ENCODE measurements around the gene ENTPD1.
A peak's percentile ranks its signal among the peaks of the same experiment; 100 is the strongest.
"Not testable (repeated sequence)": the region's sequence is repeated elsewhere in the genome, so short reads cannot be mapped to it uniquely, and the experiment has no call there.

Gene ENTPD1

DNA sequence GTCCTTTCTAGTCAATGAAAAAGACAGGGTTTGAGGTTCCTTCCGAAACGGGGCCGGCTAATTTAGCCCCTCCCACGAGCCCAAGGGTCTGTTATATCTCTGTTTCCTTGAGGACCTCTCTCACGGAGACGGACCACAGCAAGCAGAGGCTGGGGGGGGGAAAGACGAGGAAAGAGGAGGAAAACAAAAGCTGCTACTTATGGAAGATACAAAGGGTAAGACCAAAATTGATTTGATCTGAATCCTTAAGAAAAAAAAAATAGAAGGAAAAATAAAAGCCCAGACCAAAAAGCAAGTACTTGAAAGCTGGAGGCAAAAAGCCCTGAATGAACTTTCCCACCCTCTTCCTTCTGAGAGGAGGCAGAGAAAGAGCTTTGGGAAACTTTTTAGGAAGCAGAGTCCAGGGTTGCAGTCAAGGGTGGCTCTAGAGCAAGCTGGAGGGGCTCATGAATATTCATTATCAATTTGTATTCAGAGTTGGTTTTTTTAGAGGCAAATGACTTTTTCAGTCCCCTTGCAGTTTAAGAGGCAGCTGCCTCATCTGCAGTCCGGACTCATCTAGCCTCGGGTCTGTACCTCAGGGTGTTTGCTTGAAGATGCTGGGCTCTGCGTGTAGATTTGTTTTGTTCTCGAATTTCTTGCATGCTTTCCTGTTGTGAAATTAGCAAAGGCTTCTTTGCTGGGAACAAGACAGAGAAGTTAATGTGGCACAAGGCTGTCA, at the start of gene ENTPD1:
Gene ENTPD1, plus strand, starts transcription at position 123 of the 721 bp plus-strand sequence. Its CDS starts 77 bp downstream, at position 200.
- DNase-seq (ENCODE audit: low spot score), result peak; percentile 45

DNA sequence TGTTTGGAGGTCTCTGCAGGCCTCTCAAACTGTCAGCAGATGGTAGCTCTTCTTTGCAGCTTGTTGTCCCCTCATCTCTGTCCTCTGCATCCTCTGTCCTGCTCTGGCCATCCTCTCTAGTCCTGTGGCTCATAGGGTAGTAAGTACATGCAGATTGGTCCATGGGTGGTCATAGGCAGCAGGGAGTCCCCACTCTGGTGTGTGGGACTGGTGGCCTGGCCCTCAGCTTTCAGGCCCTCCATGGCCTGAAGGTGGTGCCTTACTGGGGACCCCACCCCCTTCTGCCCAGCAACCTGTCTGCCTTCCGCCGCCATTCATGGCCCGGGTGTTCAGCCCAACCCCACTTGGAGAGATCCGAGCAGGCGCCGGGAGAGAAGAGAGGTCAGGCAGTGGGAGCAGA, 49.4 kb upstream of the ENTPD1 start:
- no peak for DNase-seq (ENCODE audit: low spot score)

- DNase-seq (ENCODE audit: low spot score), result no peak
Measured at GRCh38 chr10:95706990-95707389, 49.0 kb upstream of the ENTPD1 start.

- no peak for DNase-seq (ENCODE audit: low spot score)
Measured at GRCh38 chr10:95711492-95711891, 44.5 kb upstream of the ENTPD1 start.

DNA sequence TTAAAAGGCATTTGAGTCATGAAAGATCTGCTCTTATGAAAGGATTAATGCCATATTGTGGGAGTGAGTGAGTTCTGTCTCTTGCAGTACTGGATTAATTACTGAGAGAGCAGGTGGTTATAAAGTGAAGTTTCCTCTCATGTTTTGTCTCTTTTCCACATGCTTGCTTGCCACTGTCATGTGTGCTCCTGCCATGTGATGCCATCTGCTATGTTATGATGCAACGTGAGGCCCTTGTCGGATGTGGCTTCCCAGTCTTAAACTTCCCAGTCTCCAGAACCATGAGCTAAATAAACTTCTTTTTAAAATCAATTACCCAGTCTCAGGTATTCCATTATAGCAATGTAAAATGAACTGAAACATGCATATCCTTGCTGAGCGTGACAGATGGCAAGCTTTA, 39.5 kb upstream of the ENTPD1 start:
- DNase-seq (ENCODE audit: low spot score), result no peak

DNA sequence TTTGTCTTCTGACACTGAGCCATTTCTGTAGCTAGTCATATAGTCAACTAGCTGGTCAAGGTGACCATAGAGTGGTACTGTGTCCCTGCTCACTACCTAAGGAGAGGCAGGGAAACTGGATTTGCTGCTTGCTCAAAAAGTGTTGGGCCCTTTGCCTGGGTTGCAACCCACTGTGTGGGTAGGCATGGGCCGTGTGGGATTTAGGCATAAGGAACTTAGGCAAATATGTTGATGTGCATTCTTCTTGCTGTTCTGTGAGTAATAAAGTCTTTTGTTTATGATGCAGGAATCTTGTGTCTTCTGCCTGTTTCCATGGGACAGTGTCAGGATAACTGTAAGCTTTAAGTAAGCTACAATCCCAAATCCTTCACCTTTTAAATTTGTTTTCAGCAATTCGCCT, 39.1 kb upstream of the ENTPD1 start:
- no peak for DNase-seq (ENCODE audit: low spot score)

- DNase-seq (ENCODE audit: low spot score), result not testable (repeated sequence)
Measured at GRCh38 chr10:95720745-95721144, 35.2 kb upstream of the ENTPD1 start.

DNA sequence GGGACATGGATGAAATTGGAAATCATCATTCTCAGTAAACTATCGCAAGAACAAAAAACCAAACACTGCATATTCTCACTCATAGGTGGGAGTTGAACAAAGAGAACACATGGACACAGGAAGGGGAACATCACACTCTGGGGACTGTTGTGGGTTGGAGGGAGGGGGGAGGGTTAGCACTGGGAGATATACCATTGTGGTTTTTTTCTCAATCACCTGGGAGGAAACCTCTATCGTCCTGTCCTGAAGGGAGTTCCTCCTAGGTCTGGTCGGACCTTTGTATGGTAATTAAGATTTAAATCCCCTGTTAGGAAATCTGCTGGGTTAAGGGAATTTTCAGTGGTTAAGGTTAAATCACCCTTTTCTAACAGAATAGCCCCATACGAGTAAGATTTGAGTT, 33.5 kb upstream of the ENTPD1 start:
- DNase-seq (ENCODE audit: low spot score), result not testable (repeated sequence)

- DNase-seq (ENCODE audit: low spot score), result no peak
Measured at GRCh38 chr10:95728526-95728925, 27.4 kb upstream of the ENTPD1 start.

- no peak for DNase-seq (ENCODE audit: low spot score)
Measured at GRCh38 chr10:95729323-95730055, 26.5 kb upstream of the ENTPD1 start.

DNA sequence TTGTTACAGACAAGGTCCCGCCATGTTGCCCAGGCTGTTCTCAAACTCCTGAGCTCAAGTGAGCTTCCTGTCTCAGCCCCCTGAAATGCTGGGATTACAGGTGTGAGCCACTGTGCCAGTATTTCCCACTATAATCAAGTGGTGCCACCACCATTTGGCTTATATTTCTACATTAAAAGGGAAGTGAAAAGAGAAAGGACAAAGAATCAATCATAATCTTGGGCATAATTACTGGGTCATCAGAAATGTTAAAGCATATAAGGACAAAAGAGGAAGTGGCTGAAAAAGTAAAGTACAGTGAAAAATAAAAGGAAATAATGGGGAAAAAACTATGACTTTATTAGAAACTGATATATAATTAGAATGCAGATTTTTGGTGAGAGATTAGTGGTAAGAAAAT, 25.7 kb upstream of the ENTPD1 start:
- DNase-seq (ENCODE audit: low spot score), result no peak

DNA sequence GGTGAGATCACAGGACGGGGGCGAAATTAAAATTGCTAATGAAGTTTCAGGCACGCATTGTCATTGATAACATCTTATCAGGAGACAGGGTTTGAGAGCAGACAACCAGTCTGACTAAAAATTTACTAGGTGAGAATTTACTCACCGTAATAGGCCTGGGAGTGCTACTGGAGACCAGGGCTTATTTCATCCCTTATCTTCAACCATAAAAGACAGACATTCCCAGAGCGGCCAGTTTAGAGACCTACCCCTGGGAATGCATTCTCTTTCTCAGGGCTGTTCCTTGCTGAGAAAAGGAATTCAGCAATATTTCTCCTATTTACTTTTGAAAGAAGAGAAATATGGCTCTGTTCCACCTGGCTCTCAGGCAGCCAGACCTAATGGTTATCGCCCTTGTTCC, 23.1 kb upstream of the ENTPD1 start:
- DNase-seq (ENCODE audit: low spot score), result not testable (repeated sequence)

DNA sequence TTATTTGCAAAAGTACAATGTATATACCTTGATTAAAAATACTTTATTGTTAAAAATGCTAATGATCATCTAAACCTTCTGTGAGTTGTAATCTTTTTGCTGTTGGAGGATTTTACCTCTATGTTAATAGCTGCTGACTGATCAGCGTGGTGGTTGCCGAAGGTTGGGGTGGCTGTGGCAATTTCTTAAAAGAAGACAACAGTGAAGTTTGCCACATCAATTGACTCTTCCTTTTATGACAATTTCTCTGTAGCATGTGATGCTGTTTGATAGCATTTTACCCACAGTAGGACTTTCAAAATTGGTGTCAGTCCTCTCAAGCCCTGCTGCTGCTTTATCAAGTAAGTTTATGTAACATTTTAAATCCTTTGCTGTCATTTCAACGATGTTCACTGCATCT, 16.9 kb upstream of the ENTPD1 start:
- no peak for DNase-seq (ENCODE audit: low spot score)

DNA sequence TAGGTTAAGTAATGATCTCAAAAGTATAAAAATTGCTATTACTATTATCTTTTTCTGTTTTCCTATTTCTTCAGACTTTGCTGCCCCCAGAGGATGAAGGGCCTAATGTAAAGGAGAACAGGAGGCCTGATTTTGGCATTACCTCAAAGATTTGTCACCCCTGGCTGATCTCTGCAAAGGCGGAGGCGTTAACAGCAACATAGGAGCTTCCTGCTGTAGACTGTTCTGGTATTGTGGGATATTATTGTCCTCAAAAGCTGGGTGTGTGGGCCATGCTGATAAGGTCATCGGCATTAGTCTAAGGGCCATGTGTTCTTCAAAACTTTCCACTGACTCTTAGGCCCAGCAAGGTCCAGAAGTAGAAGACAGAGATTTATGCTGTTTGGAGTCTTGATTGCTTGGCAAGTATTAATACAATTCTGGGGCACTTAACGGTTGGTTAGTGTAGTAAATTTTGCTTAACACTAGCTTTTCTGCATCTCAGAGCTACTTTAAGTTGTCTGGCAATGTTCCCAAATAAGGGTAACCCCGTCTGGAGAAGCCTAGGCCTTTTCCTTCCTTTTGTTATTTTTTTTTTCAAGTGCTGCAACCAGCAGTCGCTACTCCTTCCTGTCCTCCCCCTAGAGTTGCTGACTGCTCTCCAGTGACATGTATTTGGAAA, 14.0 kb upstream of the ENTPD1 start:
- DNase-seq (ENCODE audit: low spot score), result no peak

- DNase-seq (ENCODE audit: low spot score), result no peak
Measured at GRCh38 chr10:95742485-95742884, 13.5 kb upstream of the ENTPD1 start.

DNA sequence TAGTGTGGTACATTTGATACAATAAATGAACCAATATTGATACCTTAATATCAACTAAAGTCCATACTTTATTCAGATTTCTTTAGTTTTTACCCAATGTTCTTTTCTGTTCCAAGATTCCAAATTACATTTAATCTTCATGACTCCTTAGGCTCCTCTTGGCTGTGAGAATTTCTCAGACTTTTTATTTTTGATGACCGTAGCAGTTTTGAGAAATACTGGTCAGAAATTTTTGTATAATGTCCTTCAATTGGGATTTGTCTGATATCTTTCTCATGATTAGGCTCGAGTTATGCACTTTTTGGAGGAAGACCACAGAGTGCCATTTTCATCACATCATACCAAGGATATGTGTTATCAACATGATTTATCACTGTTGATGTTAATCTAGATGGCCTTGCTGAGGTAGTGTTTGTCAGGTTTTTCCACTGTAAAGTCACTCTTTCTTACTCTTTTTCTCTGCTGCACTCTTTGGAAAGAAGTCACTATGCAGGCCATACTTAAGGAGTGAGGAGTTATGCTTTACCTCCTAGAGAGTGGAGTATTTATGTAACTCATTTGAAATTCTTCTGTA, 12.9 kb upstream of the ENTPD1 start:
- no peak for DNase-seq (ENCODE audit: low spot score)

GRCh38 chr10:95745501-95745900, 10.5 kb upstream of the ENTPD1 start:
- no peak for DNase-seq (ENCODE audit: low spot score)

DNA sequence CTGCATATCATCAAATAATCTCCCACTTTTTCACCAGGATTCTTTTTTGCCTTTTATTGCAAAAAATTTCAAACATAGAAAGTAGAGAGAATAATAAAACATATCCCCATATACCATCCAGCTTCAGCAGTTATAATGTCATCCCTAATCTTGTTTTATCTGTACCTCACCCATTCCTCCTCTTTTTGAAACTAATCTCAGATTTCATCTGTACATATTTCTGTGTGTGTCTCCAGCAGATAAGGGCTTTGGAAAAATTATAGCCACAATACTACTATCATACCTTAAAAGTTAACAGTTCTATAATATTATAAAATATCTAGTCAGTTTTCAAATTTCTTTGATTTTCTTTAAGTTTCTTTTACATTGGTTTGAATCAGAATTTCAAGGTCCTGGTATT, 7.6 kb upstream of the ENTPD1 start:
- DNase-seq (ENCODE audit: low spot score), result no peak

GRCh38 chr10:95755511-95756004, 405 bp upstream of the ENTPD1 start:
- no peak for DNase-seq (ENCODE audit: low spot score)

- DNase-seq (ENCODE audit: low spot score), result no peak
Measured at GRCh38 chr10:95756809-95757684, 1.1 kb downstream of the ENTPD1 start.

- no peak for DNase-seq (ENCODE audit: low spot score)
Measured at GRCh38 chr10:95758351-95759025, 2.5 kb downstream of the ENTPD1 start.
